Central memory CD8-positive, alpha-beta T cell (primary cell): ENCODE results near the gene HEYL.
"Not testable (repeated sequence)": the region's sequence is repeated elsewhere in the genome, so short reads cannot be mapped to it uniquely, and the experiment has no call there.

Experiments used
- ATAC-seq: fragments of 150-1000 bp; cut with Tn5 transposase; replicated peaks from 2 replicates; pipeline ENCODE4 v1.10.0; 2022; ENCODE audit warnings: mild to moderate bottlenecking, moderate FRiP score, moderate number of reproducible peaks; ENCODE audit not compliant: poor library complexity, severe bottlenecking; ENCODE audit errors: extremely low read depth
- DNase-seq, 2 donors: peaks; one replicate each; pipeline ENCODE4 v3.0.0; 2021; ENCODE audit warnings: low spot score in 2 of 2
- H3K27ac Mint-ChIP-seq: one replicate; pipeline ENCODE4 v1.8.0; 2022; ENCODE audit warnings: low read depth, mild to moderate bottlenecking, moderate library complexity, mixed read lengths
- H3K27me3 Mint-ChIP-seq: one replicate; pipeline ENCODE4 v1.8.0; 2022; ENCODE audit warnings: mixed read lengths
- H3K36me3 Mint-ChIP-seq: one replicate; pipeline ENCODE4 v1.8.0; 2022; ENCODE audit warnings: mild to moderate bottlenecking, moderate library complexity, mixed read lengths; ENCODE audit not compliant: insufficient read depth
- H3K4me1 Mint-ChIP-seq: one replicate; pipeline ENCODE4 v1.8.0; 2022; ENCODE audit warnings: mixed read lengths
- H3K4me3 Mint-ChIP-seq: one replicate; pipeline ENCODE4 v1.8.0; 2022; ENCODE audit warnings: mild to moderate bottlenecking, moderate library complexity, mixed read lengths
- H3K9me3 Mint-ChIP-seq: one replicate; pipeline ENCODE4 v1.8.0; 2022; ENCODE audit warnings: mixed read lengths

HEYL gene

GRCh38 chr1:39609618-39610331 lies 29.7 kb downstream of the HEYL start:
- ATAC-seq (peak; percentile 65), DNase-seq (peak; percentile 40 to 72)
- Mint-ChIP-seq H3K9me3 (no peaks in the 10 kb centered on the region), H3K4me3 (no peak overlapping the region), H3K27me3 (peaks cover 10% of the 10 kb centered on the region), H3K4me1 (peaks cover 9% of the 10 kb centered on the region), H3K27ac (no peak overlapping the region), H3K36me3 (peaks cover 1% of the 10 kb centered on the region)

- no peak overlapping the region for H3K27ac Mint-ChIP-seq
- H3K4me3 Mint-ChIP-seq, result no peak overlapping the region
- peaks cover 10% of the 10 kb centered on the region for H3K27me3 Mint-ChIP-seq
- ATAC-seq (no peak), DNase-seq (no peak)
- peaks cover 9% of the 10 kb centered on the region for H3K4me1 Mint-ChIP-seq
- no peaks in the 10 kb centered on the region for H3K9me3 Mint-ChIP-seq
- no peaks in the 10 kb centered on the region for H3K36me3 Mint-ChIP-seq
Measured at GRCh38 chr1:39608921-39609320, 30.5 kb downstream of the HEYL start.

GRCh38 chr1:39603677-39604076 lies 35.8 kb downstream of the HEYL start:
- peaks cover 26% of the 10 kb centered on the region for H3K27me3 Mint-ChIP-seq
- not testable (repeated sequence) for H3K4me3 Mint-ChIP-seq, H3K9me3 Mint-ChIP-seq, DNase-seq, H3K4me1 Mint-ChIP-seq, H3K27ac Mint-ChIP-seq, H3K36me3 Mint-ChIP-seq, ATAC-seq

GRCh38 chr1:39601667-39602255 lies 37.7 kb downstream of the HEYL start:
- H3K4me3 Mint-ChIP-seq, H3K27ac Mint-ChIP-seq, H3K9me3 Mint-ChIP-seq, DNase-seq, ATAC-seq, H3K4me1 Mint-ChIP-seq, H3K36me3 Mint-ChIP-seq: not testable (repeated sequence)
- H3K27me3 Mint-ChIP-seq, result peaks cover 24% of the 10 kb centered on the region

- Mint-ChIP-seq H3K27ac (no peak overlapping the region), H3K36me3 (no peaks in the 10 kb centered on the region), H3K4me1 (no peaks in the 10 kb centered on the region), H3K9me3 (no peaks in the 10 kb centered on the region), H3K4me3 (no peak overlapping the region), H3K27me3 (peaks cover 9% of the 10 kb centered on the region)
- DNase-seq (no peak), ATAC-seq (no peak)
Measured at GRCh38 chr1:39596163-39596562, 43.3 kb downstream of the HEYL start.

GRCh38 chr1:39593386-39593785 lies 46.1 kb downstream of the HEYL start:
- Mint-ChIP-seq H3K4me1 (no peaks in the 10 kb centered on the region), H3K27ac (no peak overlapping the region), H3K36me3 (no peaks in the 10 kb centered on the region), H3K4me3 (no peak overlapping the region), H3K27me3 (no peaks in the 10 kb centered on the region), H3K9me3 (no peaks in the 10 kb centered on the region)
- ATAC-seq (no peak), DNase-seq (no peak)

- no peak overlapping the region for H3K4me3 Mint-ChIP-seq
- H3K36me3 Mint-ChIP-seq, result no peaks in the 10 kb centered on the region
- DNase-seq (no peak), ATAC-seq (no peak)
- H3K27me3 Mint-ChIP-seq, result no peaks in the 10 kb centered on the region
- H3K9me3 Mint-ChIP-seq, result no peaks in the 10 kb centered on the region
- no peaks in the 10 kb centered on the region for H3K4me1 Mint-ChIP-seq
- H3K27ac Mint-ChIP-seq, result no peak overlapping the region
Measured at GRCh38 chr1:39592069-39592468, 47.4 kb downstream of the HEYL start.

GRCh38 chr1:39590546-39590945 lies 48.9 kb downstream of the HEYL start:
- no peaks in the 10 kb centered on the region for H3K9me3 Mint-ChIP-seq
- no peak for ATAC-seq
- H3K4me1 Mint-ChIP-seq, result no peaks in the 10 kb centered on the region
- DNase-seq, result no peak
- H3K4me3 Mint-ChIP-seq, result no peak overlapping the region
- H3K36me3 Mint-ChIP-seq, result no peaks in the 10 kb centered on the region
- no peak overlapping the region for H3K27ac Mint-ChIP-seq
- H3K27me3 Mint-ChIP-seq, result no peaks in the 10 kb centered on the region

GRCh38 chr1:39585933-39586332 lies 53.5 kb downstream of the HEYL start:
- Mint-ChIP-seq H3K27ac (no peak overlapping the region), H3K4me1 (no peaks in the 10 kb centered on the region), H3K9me3 (no peaks in the 10 kb centered on the region), H3K4me3 (no peak overlapping the region), H3K27me3 (no peaks in the 10 kb centered on the region), H3K36me3 (no peaks in the 10 kb centered on the region)
- no peak for ATAC-seq
- no peak for DNase-seq

GRCh38 chr1:39576016-39576657 lies 63.3 kb downstream of the HEYL start:
- Mint-ChIP-seq H3K4me1 (peaks cover 25% of the 10 kb centered on the region), H3K4me3 (peak overlapping the region; percentile 89), H3K27ac (peak overlapping the region; percentile 90), H3K36me3 (peaks cover 23% of the 10 kb centered on the region), H3K9me3 (no peaks in the 10 kb centered on the region), H3K27me3 (no peaks in the 10 kb centered on the region)
- ATAC-seq (peak; percentile 26), DNase-seq (peak; percentile 10 to 25)

GRCh38 chr1:39575191-39576015 lies 64.0 kb downstream of the HEYL start:
- peak; percentile 57 for ATAC-seq
- Mint-ChIP-seq H3K27me3 (no peaks in the 10 kb centered on the region), H3K27ac (peak overlapping the region; percentile 90), H3K4me1 (peaks cover 25% of the 10 kb centered on the region), H3K4me3 (peak overlapping the region; percentile 89), H3K9me3 (no peaks in the 10 kb centered on the region), H3K36me3 (peaks cover 28% of the 10 kb centered on the region)
- DNase-seq, result peak; percentile 44 to 51

GRCh38 chr1:39574646-39575045 lies 64.8 kb downstream of the HEYL start:
- DNase-seq (no peak), ATAC-seq (no peak)
- H3K4me1 Mint-ChIP-seq, result peaks cover 25% of the 10 kb centered on the region
- H3K27ac Mint-ChIP-seq, result peak overlapping the region; percentile 90
- peaks cover 34% of the 10 kb centered on the region for H3K36me3 Mint-ChIP-seq
- no peaks in the 10 kb centered on the region for H3K27me3 Mint-ChIP-seq
- H3K4me3 Mint-ChIP-seq, result peak overlapping the region; percentile 89
- no peaks in the 10 kb centered on the region for H3K9me3 Mint-ChIP-seq
